ENCODE results near the gene UVSSA. TPM values are rescaled to one million over a fixed set of nuclear protein-coding genes. Genes with fewer than 3 reads are reported as not detected.

UVSSA gene
- total and polyA plus RNA-seq, 9 of the 15 experiments (the other 6 are each of a cell fraction or from before 2014, with no cell fraction given) = 0.21 to 14.6 (median 3.3) TPM

GRCh38 chr4:1373892-1374705 lies 27.1 kb downstream of the UVSSA start:
- no peak overlapping the region for H3K4me2 ChIP-seq (ENCODE audit: insufficient read depth, low read length)
- no peak overlapping the region for H2AFZ ChIP-seq (ENCODE audit: low read depth, low read length)
- H4K20me1 ChIP-seq (replicated peaks; ENCODE audit: control insufficient read depth, insufficient read depth, low read length) = no peaks in the 10 kb centered on the region
- H3K27me3 ChIP-seq (ENCODE audit: control insufficient read depth in 2 of 2, insufficient read depth in 2 of 2, low read length in 2 of 2) = no peaks in the 10 kb centered on the region
- no peaks in the 10 kb centered on the region for H3K9me3 ChIP-seq (replicated peaks; ENCODE audit: control insufficient read depth, insufficient read depth, low read depth, low read length)
- 85% methylated on average over 29 of the region's 42 CpGs for WGBS (ENCODE audit: insufficient coverage, low coverage, missing lambda C conversion rate)
- no peaks in the 10 kb centered on the region for H3K79me2 ChIP-seq (ENCODE audit: control insufficient read depth, insufficient read depth, low read length)
- ATAC-seq = no peak
- in situ Hi-C loops (cut with MboI) = no loop called here
- H3K9ac ChIP-seq (ENCODE audit: insufficient read depth in 1 of 2, low read depth in 2 of 2, low read length in 2 of 2) = no peak overlapping the region
- intact Hi-C loops (cut with micrococcal nuclease) = no loop called here
- ChIA-PET POLR2A (interaction anchor here (1.1 kb wide), 1 partner anchor 12 kb away, joined by 3 read pairs; no protein-coding TSS in a partner anchor), CTCF (ENCODE audit: low intra/inter-chr PET ratio) (no interaction called here)
- peaks cover 0 to 21% of the 10 kb centered on the region in 2 experiments; a peak in 2 of 5 replicates for H3K4me1 ChIP-seq (replicated peaks in 1 of 2; ENCODE audit: control insufficient read depth in 2 of 2, insufficient read depth in 2 of 2, low read length in 2 of 2)
- no peaks in the 10 kb centered on the region for H3K9me1 ChIP-seq (ENCODE audit: control insufficient read depth, insufficient read depth, low read length)
- no peak for DNase-seq (ENCODE audit: extremely low read depth in 1 of 4, low spot score in 3 of 4)
- no peaks in the 10 kb centered on the region; the same call in 2 of the 3 replicates for H3K36me3 ChIP-seq (ENCODE audit: control insufficient read depth, insufficient read depth, low read length)
- FAIRE-seq = no peak
- no peak overlapping the region for H3K27ac ChIP-seq (ENCODE audit: extremely low read depth, low read depth, low read length)
- no TSS peak for BruUV-seq (replicated peaks)
- no peak overlapping the region for H3K4me3 ChIP-seq
- TF ChIP-seq ZNF224 (CRISPR knock-in tag; IDR thresholded peaks at IDR 0.05) (no peak), CTCF (IDR thresholded peaks at IDR 0.05 in 2 of 3, conservative IDR thresholded peaks at IDR 0.05 in 1 of 3; ENCODE audit: insufficient read depth in 2 of 3, low read depth in 1 of 3, low read length in 3 of 3) (no peak), CBX2 (IDR thresholded peaks at IDR 0.05; ENCODE audit: insufficient read depth, low read length, poor library complexity, severe bottlenecking) (no peak), YBX1 (IDR thresholded peaks at IDR 0.05) (no peak), POLR2H (tag; IDR thresholded peaks at IDR 0.05; ENCODE audit: low read depth) (no peak), PKNOX1 (IDR thresholded peaks at IDR 0.05) (no peak), ESRRA (IDR thresholded peaks at IDR 0.05; ENCODE audit: borderline replicate concordance, low read depth) (no peak), TARDBP (IDR thresholded peaks at IDR 0.05) (no peak), GTF2F1 (IDR thresholded peaks at IDR 0.05; ENCODE audit: low read depth, low read length) (no peak), NEUROD1 (IDR thresholded peaks at IDR 0.05; ENCODE audit: borderline replicate concordance, low read depth, low read length, partially characterized antibody) (no peak), BACH1 (tag; IDR thresholded peaks at IDR 0.05) (no peak), RBM39 (optimal IDR thresholded peaks at IDR 0.05; ENCODE audit: low read depth, low read length) (no peak), ZNF518B (CRISPR knock-in tag; IDR thresholded peaks at IDR 0.05) (no peak), SMARCA5 (IDR thresholded peaks at IDR 0.05) (no peak), HES1 (IDR thresholded peaks at IDR 0.05; ENCODE audit: low read depth) (no peak)

All from K562 (cell line).